SU-DHL-6 (cell line): ENCODE measurements around the gene ITFG1.

Source experiments
- H2AFZ ChIP-seq: fragments of 200-600 bp; sonication (generic); 2 replicates; pipeline ENCODE4 v1.6.1; 2014; ENCODE audit warnings: low read depth, mild to moderate bottlenecking, moderate library complexity, mixed read lengths, antibody characterized with exemption, low read length; ENCODE audit not compliant: severe bottlenecking
- H3F3A ChIP-seq: fragments of 200-600 bp; shearing (Covaris generic); 2 replicates; pipeline ENCODE4 v1.6.0; 2016; ENCODE audit warnings: antibody characterized with exemption, mild to moderate bottlenecking; ENCODE audit not compliant: insufficient read depth
- H3K27ac ChIP-seq: fragments of 200-600 bp; sonication (generic); 2 replicates; pipeline ENCODE4 v1.5.1; 2016; ENCODE audit warnings: low read depth, mild to moderate bottlenecking, low read length, moderate library complexity, mixed read lengths
- H3K27me3 ChIP-seq: fragments of 200-600 bp; sonication (generic), shearing (Covaris generic); 2 replicates; pipeline ENCODE4 v1.6.0; 2014; ENCODE audit warnings: mild to moderate bottlenecking, low read length
- H3K36me3 ChIP-seq: fragments of 200-600 bp; sonication (generic); 2 replicates; pipeline ENCODE4 v1.6.1; 2014; ENCODE audit warnings: mild to moderate bottlenecking, low read length, mixed read lengths
- H3K4me2 ChIP-seq: fragments of 300-600, 200-600 bp; shearing (Covaris generic), sonication (generic); 2 replicates; pipeline ENCODE4 v1.6.0; 2014; ENCODE audit warnings: low read length, low read depth, mild to moderate bottlenecking; ENCODE audit not compliant: poor library complexity, severe bottlenecking
- H3K4me3 ChIP-seq: fragments of 200-600 bp; sonication (generic); 2 replicates; pipeline ENCODE4 v1.5.1; 2014; ENCODE audit warnings: antibody characterized with exemption, low read length, mild to moderate bottlenecking, mixed read lengths; ENCODE audit not compliant: insufficient read depth, poor library complexity, severe bottlenecking
- H3K79me2 ChIP-seq: fragments of 200-600 bp; sonication (generic); 2 replicates; pipeline ENCODE4 v1.6.1; 2014; ENCODE audit warnings: mild to moderate bottlenecking, low read length, moderate library complexity; ENCODE audit not compliant: insufficient read depth
- H3K9ac ChIP-seq: fragments of 200-600 bp; sonication (generic); 2 replicates; pipeline ENCODE4 v1.7.0; 2014; ENCODE audit warnings: mild to moderate bottlenecking, low read length
- H3K9me2 ChIP-seq: fragments of 200-600 bp; sonication (generic); replicated peaks from 2 replicates; pipeline ENCODE4 v1.6.1; 2014; ENCODE audit warnings: low read length; ENCODE audit not compliant: insufficient read depth
- H3K9me3 ChIP-seq: fragments of 200-600 bp; sonication (generic); 2 replicates; pipeline ENCODE4 v1.6.1; 2014; ENCODE audit warnings: low read length, mixed read lengths; ENCODE audit not compliant: insufficient read depth
- H4K20me1 ChIP-seq: fragments of 200-600 bp; sonication (generic); 2 replicates; pipeline ENCODE4 v1.6.1; 2014; ENCODE audit warnings: low read depth, mild to moderate bottlenecking, antibody characterized with exemption, low read length, moderate library complexity, mixed read lengths
- CTCF ChIP-seq: fragments of 200-600 bp; sonication (generic); IDR thresholded peaks from one replicate; pipeline ENCODE4 v1.5.1; 2017; ENCODE audit warnings: antibody characterized with exemption, mild to moderate bottlenecking, low read length, moderate library complexity; ENCODE audit not compliant: insufficient read depth, poor library complexity, severe bottlenecking
- EZH2phosphoT487 ChIP-seq: fragments of 200-600 bp; sonication (generic), shearing (Covaris generic); conservative IDR thresholded peaks from 2 replicates; pipeline ENCODE4 v1.6.1; 2018; ENCODE audit warnings: mild to moderate bottlenecking, antibody characterized with exemption, low read length, moderate library complexity, mixed read lengths

Gene ITFG1

GRCh38 chr16:47161464-47161863, 299.4 kb downstream of the ITFG1 start:
- no peaks in the 10 kb centered on the region for H3F3A ChIP-seq

GRCh38 chr16:47160422-47160821, 300.4 kb downstream of the ITFG1 start:
- H3K9me3 ChIP-seq: no peaks in the 10 kb centered on the region
- H2AFZ ChIP-seq: no peak overlapping the region
- no peak overlapping the region for H3K4me2 ChIP-seq
- H4K20me1 ChIP-seq: no peaks in the 10 kb centered on the region
- H3K9me2 ChIP-seq: no peaks in the 10 kb centered on the region
- no peak overlapping the region for H3K27ac ChIP-seq
- H3K9ac ChIP-seq: no peak overlapping the region
- TF ChIP-seq EZH2phosphoT487 (no peak), CTCF (no peak)
- no peaks in the 10 kb centered on the region for H3K79me2 ChIP-seq
- no peaks in the 10 kb centered on the region for H3F3A ChIP-seq
- H3K36me3 ChIP-seq: peaks cover 17% of the 10 kb centered on the region; the same call in 1 of the 2 replicates
- H3K4me3 ChIP-seq: no peak overlapping the region
- no peaks in the 10 kb centered on the region for H3K27me3 ChIP-seq

More at GRCh38 chr16:47161464-47161863, 299.4 kb downstream of the ITFG1 start:
- no peaks in the 10 kb centered on the region for H3K9me2 ChIP-seq
- H3K27me3 ChIP-seq: no peaks in the 10 kb centered on the region
- H3K9ac ChIP-seq: no peak overlapping the region
- H3K4me2 ChIP-seq: no peak overlapping the region
- H4K20me1 ChIP-seq: no peaks in the 10 kb centered on the region
- TF ChIP-seq CTCF (no peak), EZH2phosphoT487 (no peak)
- no peaks in the 10 kb centered on the region for H3K9me3 ChIP-seq
- peaks cover 11% of the 10 kb centered on the region; the same call in 1 of the 2 replicates for H3K36me3 ChIP-seq
- H3K4me3 ChIP-seq: no peak overlapping the region
- no peak overlapping the region for H3K27ac ChIP-seq
- no peaks in the 10 kb centered on the region for H3K79me2 ChIP-seq
- no peak overlapping the region for H2AFZ ChIP-seq

GRCh38 chr16:47158992-47159391, 301.9 kb downstream of the ITFG1 start:
- Histone ChIP-seq H3K9me2 (no peaks in the 10 kb centered on the region), H4K20me1 (no peaks in the 10 kb centered on the region), H3K4me2 (no peak overlapping the region), H2AFZ (no peak overlapping the region), H3F3A (no peaks in the 10 kb centered on the region), H3K9ac (no peak overlapping the region), H3K27ac (no peak overlapping the region), H3K79me2 (no peaks in the 10 kb centered on the region), H3K4me3 (no peak overlapping the region), H3K9me3 (0 out of 2 replicates have a peak, but pooled peaks cover 5% of the 10 kb centered on the region), H3K27me3 (no peaks in the 10 kb centered on the region), H3K36me3 (peaks cover 26% of the 10 kb centered on the region; the same call in 1 of the 2 replicates)
- TF ChIP-seq EZH2phosphoT487: no peak
- TF ChIP-seq CTCF: no peak
